Cardiac muscle cell (in vitro differentiated cells and primary cell): Measurements from ENCODE around the gene SH3BGR. TPM values are rescaled to one million over a fixed set of nuclear protein-coding genes. Genes with fewer than 3 reads are reported as not detected.
"Not testable (repeated sequence)": the region's sequence is repeated elsewhere in the genome, so short reads cannot be mapped to it uniquely, and the experiment has no call there.

Experiments used
- DNase-seq, 2 donors: peaks; one replicate each; pipeline versions ENCODE4 v3.0.0 to v3.0.0-alpha.2; 2010 to 2017; ENCODE audit warnings: low read depth in 1 of 2, low spot score in 1 of 2
- H3K27ac ChIP-seq: fragments of 200-600 bp; sonication (generic); 2 replicates; pipeline ENCODE4 v1.5.1; 2016
- H3K27me3 ChIP-seq: fragments of 200-600 bp; sonication (generic); 2 replicates; pipeline ENCODE4 v1.6.0; 2016; ENCODE audit warnings: control low read depth
- H3K36me3 ChIP-seq: fragments of 200-600 bp; sonication (generic); 2 replicates; pipeline ENCODE4 v1.5.1; 2016; ENCODE audit warnings: control low read depth
- H3K4me1 ChIP-seq: fragments of 200-600 bp; sonication (generic); 2 replicates; pipeline ENCODE4 v1.8.1; 2017; ENCODE audit warnings: low read depth, mild to moderate bottlenecking, mixed run types
- H3K4me3 ChIP-seq: fragments of 200-600 bp; sonication (generic); 2 replicates; pipeline ENCODE4 v1.5.1; 2016; ENCODE audit warnings: mild to moderate bottlenecking
- H3K9me3 ChIP-seq: fragments of 200-600 bp; sonication (generic); 2 replicates; pipeline ENCODE4 v1.5.1; 2017; ENCODE audit warnings: low read depth, mild to moderate bottlenecking, control low read depth
- polyA plus RNA-seq: library from polyadenylated mRNA; unstranded; fragments of >200 nt; fragmentation: Nextera tagmentation; extraction: Ambion mirVana; gene quantifications from 2 replicates; pipeline ENCODE4 v1.2.1, GENCODE V29; 2016
- total RNA-seq: library from RNA; depleted of rRNA; stranded (reverse); fragments of >200 nt; gene quantifications from 2 replicates; pipeline ENCODE4 v1.2.3, GENCODE V29; 2016
- TF ChIP-seq, protein P1 (sequence below): IDR thresholded peaks from 2 replicates; pipeline ENCODE4 v1.5.1; 2012; ENCODE audit warnings: low read depth, mild to moderate bottlenecking, low read length

Gene SH3BGR
- total RNA-seq (116 and 168 TPM in 2 replicates), polyA plus RNA-seq (326 TPM in 2 replicates)

DNA sequence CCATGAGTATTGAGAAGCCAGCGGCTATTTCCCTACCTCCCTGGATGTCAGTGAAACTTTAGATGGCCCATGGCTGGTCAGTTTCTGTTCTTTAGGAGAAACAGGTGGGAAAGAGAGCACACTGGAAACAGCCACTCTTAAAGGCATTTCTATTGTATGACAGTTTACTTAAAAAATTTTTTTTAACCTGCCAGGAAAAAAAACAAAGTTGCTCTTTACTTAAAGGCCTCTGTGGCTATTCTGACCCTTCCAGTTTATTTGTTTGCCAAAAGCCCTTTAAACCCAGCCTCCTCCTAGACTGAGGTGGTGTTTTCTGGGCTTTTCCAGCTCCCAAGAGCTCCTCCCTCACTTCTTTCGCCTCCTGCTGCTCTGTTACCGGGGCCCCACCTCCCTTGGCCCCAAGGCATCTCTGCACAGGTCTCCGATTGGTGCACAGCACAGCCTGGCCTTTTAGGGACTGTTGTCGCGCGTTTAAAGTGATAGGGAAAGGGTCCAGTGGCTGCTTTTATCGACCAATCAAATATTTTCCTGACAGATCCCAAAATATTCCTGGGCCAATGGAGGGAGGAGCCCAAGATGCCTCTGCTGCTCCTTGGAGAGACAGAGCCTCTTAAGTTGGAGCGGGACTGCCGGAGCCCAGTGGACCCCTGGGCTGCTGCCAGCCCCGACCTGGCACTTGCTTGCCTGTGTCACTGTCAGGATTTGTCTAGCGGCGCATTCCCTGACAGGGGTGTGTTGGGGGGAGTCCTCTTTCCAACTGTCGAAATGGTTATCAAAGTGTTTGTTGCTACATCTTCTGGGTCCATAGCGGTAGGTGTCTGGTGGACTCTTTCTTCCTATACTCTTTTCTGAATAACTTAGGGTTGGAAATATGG is at the start of gene SH3BGR:
Gene SH3BGR (plus strand): TSS at position 639 of the 875 bp plus-strand sequence. CDS start 127 bp downstream, at position 766.
- Histone ChIP-seq H3K4me3 (peak within 1 kb of the TSS; percentile 45), H3K4me1 (peaks cover 61% of the 10 kb centered on the region)

DNA sequence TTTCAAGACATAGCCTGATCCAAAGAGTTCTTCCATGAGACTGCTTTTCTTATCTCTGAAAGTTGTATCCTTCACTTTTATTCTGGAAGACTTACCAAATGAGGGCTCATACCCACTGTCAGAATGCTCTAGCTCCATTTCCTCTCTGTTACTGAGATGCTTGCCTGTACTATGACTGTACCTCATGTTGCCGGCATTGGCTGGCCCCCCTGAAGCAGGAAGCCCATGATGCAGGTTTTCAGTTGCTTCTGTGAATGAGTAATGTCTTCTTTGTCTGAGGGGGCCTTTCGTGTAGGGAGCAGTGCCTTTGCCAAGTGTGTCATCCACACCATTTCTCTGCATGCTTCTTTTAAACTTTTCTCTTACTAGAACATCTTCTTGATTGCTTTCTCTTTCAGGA is 45.7 kb upstream of the SH3BGR start:
- Histone ChIP-seq H3K4me1 (no peaks in the 10 kb centered on the region), H3K4me3 (no peak overlapping the region), H3K36me3 (peaks cover 12% of the 10 kb centered on the region), H3K27me3 (no peaks in the 10 kb centered on the region), H3K9me3 (no peaks in the 10 kb centered on the region), H3K27ac (no peak overlapping the region)
- no peak for DNase-seq
- TF ChIP-seq, protein P1, sequence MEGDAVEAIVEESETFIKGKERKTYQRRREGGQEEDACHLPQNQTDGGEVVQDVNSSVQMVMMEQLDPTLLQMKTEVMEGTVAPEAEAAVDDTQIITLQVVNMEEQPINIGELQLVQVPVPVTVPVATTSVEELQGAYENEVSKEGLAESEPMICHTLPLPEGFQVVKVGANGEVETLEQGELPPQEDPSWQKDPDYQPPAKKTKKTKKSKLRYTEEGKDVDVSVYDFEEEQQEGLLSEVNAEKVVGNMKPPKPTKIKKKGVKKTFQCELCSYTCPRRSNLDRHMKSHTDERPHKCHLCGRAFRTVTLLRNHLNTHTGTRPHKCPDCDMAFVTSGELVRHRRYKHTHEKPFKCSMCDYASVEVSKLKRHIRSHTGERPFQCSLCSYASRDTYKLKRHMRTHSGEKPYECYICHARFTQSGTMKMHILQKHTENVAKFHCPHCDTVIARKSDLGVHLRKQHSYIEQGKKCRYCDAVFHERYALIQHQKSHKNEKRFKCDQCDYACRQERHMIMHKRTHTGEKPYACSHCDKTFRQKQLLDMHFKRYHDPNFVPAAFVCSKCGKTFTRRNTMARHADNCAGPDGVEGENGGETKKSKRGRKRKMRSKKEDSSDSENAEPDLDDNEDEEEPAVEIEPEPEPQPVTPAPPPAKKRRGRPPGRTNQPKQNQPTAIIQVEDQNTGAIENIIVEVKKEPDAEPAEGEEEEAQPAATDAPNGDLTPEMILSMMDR, result no peak

More for the DNA sequence above, at the start of gene SH3BGR:
- no peaks in the 10 kb centered on the region for H3K27me3 ChIP-seq
- TF ChIP-seq, protein P1, result no peak
- H3K36me3 ChIP-seq, result no peaks in the 10 kb centered on the region
- DNase-seq, result peak; percentile 51 to 95
- peak within 1 kb of the TSS; percentile 98 for H3K27ac ChIP-seq
- H3K9me3 ChIP-seq, result no peaks in the 10 kb centered on the region

DNA sequence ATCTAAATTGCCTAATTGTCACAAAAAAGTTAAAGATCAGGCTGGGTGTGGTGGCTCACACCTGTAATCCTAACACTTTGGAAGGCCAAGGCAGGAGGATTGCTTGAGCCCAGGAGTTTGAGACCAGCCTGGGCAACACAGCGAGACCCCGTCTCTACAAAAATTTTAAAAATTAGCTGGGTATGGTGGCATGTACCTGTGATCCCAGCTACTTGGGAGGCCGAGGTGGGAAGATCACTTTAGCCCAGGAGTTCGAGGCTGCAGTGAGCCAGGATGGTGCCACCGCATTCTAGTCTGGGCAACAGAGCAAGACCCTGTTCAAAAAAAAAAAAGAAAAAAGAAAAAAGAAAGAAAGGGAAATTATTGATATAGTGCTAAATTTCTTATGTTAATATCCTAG is 32.6 kb upstream of the SH3BGR start:
- H3K27ac ChIP-seq, H3K36me3 ChIP-seq, H3K4me3 ChIP-seq, DNase-seq, H3K9me3 ChIP-seq, H3K27me3 ChIP-seq: not testable (repeated sequence)
- H3K4me1 ChIP-seq, result peaks cover 20% of the 10 kb centered on the region

DNA sequence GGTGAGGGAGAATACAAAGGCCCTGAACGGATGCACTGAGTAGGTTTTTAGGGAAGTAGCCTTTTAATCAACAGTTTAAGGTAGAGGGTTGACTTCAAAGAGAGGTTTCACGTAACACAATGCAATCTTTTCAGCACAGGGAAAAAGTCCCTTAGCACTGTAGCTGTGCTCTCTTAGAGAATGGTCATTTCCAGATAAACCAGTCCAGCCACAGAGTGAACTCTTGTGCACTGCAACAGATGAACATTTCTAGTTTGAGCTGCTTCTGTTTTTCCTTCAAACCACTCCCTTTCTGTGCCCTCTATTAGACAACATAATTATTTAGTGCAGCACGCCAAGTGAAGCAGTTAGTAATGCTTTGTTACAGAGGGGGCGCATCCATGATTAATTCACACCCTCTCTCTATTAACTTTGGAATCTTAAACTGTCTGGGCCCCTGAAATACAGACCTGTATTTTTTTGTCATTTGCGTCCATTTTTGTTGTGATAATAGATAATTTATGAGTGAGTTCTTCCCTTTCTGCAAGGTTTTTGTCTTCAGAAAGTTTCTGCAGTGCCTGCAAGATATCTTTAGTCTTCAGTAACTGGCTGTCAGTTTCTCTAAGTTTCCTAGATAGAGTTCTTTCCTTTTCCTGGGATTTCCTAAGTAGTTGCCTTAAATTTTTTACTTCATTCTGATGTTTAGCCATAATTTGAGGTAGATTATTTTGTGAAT is 29.1 kb upstream of the SH3BGR start:
- H3K4me3 ChIP-seq, result no peak overlapping the region
- peaks cover 20% of the 10 kb centered on the region for H3K4me1 ChIP-seq
- H3K27ac ChIP-seq, result peak overlapping the region; percentile 92
- H3K36me3 ChIP-seq, result no peaks in the 10 kb centered on the region
- TF ChIP-seq, protein P1, result no peak
- no peaks in the 10 kb centered on the region for H3K9me3 ChIP-seq
- DNase-seq, result peak in 1 of 2 donors; percentile 61
- no peaks in the 10 kb centered on the region for H3K27me3 ChIP-seq

DNA sequence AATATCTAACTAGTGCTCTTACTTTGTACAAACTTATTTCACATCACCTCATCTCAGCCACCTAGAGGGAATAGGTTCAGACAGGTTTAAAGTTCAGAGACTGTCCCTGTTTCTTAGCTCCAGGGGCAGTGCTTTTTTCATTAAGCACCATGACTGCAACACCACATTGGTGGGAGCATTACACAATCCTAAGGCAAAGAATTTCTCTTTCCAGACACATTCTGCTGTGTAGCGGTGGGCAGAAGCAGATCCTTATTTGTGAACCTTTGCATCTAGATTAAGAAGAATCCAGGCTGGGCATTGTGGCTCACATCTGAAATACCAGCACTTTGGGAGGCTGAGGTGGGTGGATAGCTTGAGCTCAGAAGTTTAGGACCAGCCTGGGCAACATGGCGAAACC is 22.3 kb upstream of the SH3BGR start:
- no peak overlapping the region for H3K4me3 ChIP-seq
- peaks cover 11% of the 10 kb centered on the region for H3K4me1 ChIP-seq

More for the DNA sequence above, 22.3 kb upstream of the SH3BGR start:
- Histone ChIP-seq H3K36me3 (no peaks in the 10 kb centered on the region), H3K9me3 (no peaks in the 10 kb centered on the region), H3K27me3 (no peaks in the 10 kb centered on the region), H3K27ac (peak overlapping the region; percentile 74)
- DNase-seq, result no peak
- TF ChIP-seq, protein P1, result no peak
